ENCODE measurements around the gene CCDC149.

CCDC149 gene

DNA sequence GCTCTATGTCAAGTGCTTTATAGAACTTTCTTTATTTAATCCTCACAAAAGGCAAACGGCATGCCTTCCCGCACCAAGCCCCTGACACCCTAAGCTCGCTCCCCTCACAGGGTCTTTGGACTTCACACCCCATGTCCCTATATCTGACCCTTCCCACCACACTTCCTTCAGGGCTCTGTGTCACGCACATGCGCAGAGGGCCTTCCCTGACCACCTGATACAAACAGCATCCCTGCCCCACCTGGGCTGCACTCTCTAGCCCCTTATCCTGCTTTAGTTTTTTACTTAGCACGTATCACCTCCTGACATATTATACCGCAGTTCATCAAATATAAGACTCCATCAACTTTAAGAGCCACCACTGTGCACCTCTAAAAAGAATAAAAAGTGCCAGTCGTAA is 67.7 kb downstream of the CCDC149 start:
- H3K18ac ChIP-seq (ENCODE audit: low read length) = no peak overlapping the region
- H2AK5ac ChIP-seq (ENCODE audit: low read length) = no peak overlapping the region
- H4K12ac ChIP-seq (ENCODE audit: low read depth, low read length) = no peak overlapping the region
- no peak overlapping the region for H3K4me3 ChIP-seq (ENCODE audit: low read depth, low read length)
- no peaks in the 10 kb centered on the region for H3K79me2 ChIP-seq (ENCODE audit: control insufficient read depth, insufficient read depth, low read length, poor library complexity)
- H3K27ac ChIP-seq (ENCODE audit: low read depth, low read length) = no peak overlapping the region
- no peak overlapping the region for H2BK120ac ChIP-seq (ENCODE audit: insufficient read depth, low read length, poor library complexity)
- no CpG with 5 or more reads among the region's 8 CpGs for WGBS (ENCODE audit: extremely low coverage, insufficient coverage, insufficient read length)
- H3K9me3 ChIP-seq (ENCODE audit: insufficient read depth, low read depth, low read length) = peaks cover 3% of the 10 kb centered on the region
- no peak overlapping the region for H3K9ac ChIP-seq (ENCODE audit: low read length)
- H3K36me3 ChIP-seq (ENCODE audit: control insufficient read depth in 1 of 2, insufficient read depth in 2 of 2, low read length in 2 of 2) = no peaks in the 10 kb centered on the region
- no peak overlapping the region for H2BK12ac ChIP-seq (ENCODE audit: low read length)
- no peak overlapping the region for H4K8ac ChIP-seq (ENCODE audit: low read depth, low read length)
- no peak overlapping the region for H4K91ac ChIP-seq (ENCODE audit: low read depth, low read length)
- H3K4me2 ChIP-seq (ENCODE audit: low read length) = no peak overlapping the region
- H3K4ac ChIP-seq (ENCODE audit: low read depth, low read length) = no peak overlapping the region
- H3K4me1 ChIP-seq (ENCODE audit: control insufficient read depth in 1 of 2, insufficient read depth in 2 of 2, low read length in 2 of 2) = peaks cover under 1 to 2% of the 10 kb centered on the region in 2 experiments
- no peaks in the 10 kb centered on the region for H3K79me1 ChIP-seq (ENCODE audit: low read length)
- H3K14ac ChIP-seq (ENCODE audit: low read length) = no peak overlapping the region
- H2BK5ac ChIP-seq (ENCODE audit: low read depth, low read length, poor library complexity) = no peak overlapping the region
- no peaks in the 10 kb centered on the region for H3K27me3 ChIP-seq (ENCODE audit: insufficient read depth, low read length)
- H3K23ac ChIP-seq (ENCODE audit: low read length) = no peak overlapping the region
- DNase-seq = no peak
- H2AFZ ChIP-seq (ENCODE audit: insufficient read depth, low read length, poor library complexity) = no peak overlapping the region

DNA sequence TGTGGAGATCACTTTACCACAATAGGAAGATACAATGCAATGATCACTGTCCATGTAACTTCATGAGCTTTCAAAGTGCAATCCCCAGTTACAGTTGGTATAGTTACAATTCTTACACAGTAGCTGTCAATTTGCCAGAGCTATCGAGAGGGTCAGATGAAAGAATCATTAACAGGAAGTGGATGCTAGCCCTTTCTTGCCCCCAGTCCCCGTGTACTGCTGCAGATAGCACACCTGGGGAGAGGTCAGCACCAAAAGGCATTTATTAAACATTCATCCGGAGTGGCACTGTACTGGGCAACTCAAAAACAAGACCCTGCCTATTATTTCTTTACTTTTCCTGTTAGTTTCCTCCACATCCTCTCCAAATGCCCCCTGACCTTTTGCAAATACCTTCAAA is 69.7 kb downstream of the CCDC149 start:
- Histone ChIP-seq H3K9me3 (ENCODE audit: insufficient read depth, low read depth, low read length) (peaks cover 3% of the 10 kb centered on the region), H3K23ac (ENCODE audit: low read length) (no peak overlapping the region), H3K4me3 (ENCODE audit: low read depth, low read length) (no peak overlapping the region), H3K4ac (ENCODE audit: low read depth, low read length) (no peak overlapping the region), H2AFZ (ENCODE audit: insufficient read depth, low read length, poor library complexity) (no peak overlapping the region), H4K91ac (ENCODE audit: low read depth, low read length) (no peak overlapping the region), H4K12ac (ENCODE audit: low read depth, low read length) (no peak overlapping the region), H2AK5ac (ENCODE audit: low read length) (no peak overlapping the region), H3K9ac (ENCODE audit: low read length) (no peak overlapping the region), H3K36me3 (ENCODE audit: control insufficient read depth in 1 of 2, insufficient read depth in 2 of 2, low read length in 2 of 2) (no peaks in the 10 kb centered on the region), H2BK12ac (ENCODE audit: low read length) (no peak overlapping the region), H2BK120ac (ENCODE audit: insufficient read depth, low read length, poor library complexity) (no peak overlapping the region), H3K79me2 (ENCODE audit: control insufficient read depth, insufficient read depth, low read length, poor library complexity) (no peaks in the 10 kb centered on the region), H3K27me3 (ENCODE audit: insufficient read depth, low read length) (no peaks in the 10 kb centered on the region), H3K18ac (ENCODE audit: low read length) (no peak overlapping the region), H3K27ac (ENCODE audit: low read depth, low read length) (no peak overlapping the region), H2BK5ac (ENCODE audit: low read depth, low read length, poor library complexity) (no peak overlapping the region), H4K8ac (ENCODE audit: low read depth, low read length) (no peak overlapping the region), H3K4me2 (ENCODE audit: low read length) (no peak overlapping the region), H3K79me1 (ENCODE audit: low read length) (no peaks in the 10 kb centered on the region), H3K14ac (ENCODE audit: low read length) (no peak overlapping the region), H3K4me1 (ENCODE audit: control insufficient read depth in 1 of 2, insufficient read depth in 2 of 2, low read length in 2 of 2) (peaks cover 0 to 2% of the 10 kb centered on the region in 2 experiments)
- WGBS (ENCODE audit: extremely low coverage, insufficient coverage, insufficient read length) = no CpG with 5 or more reads among the region's 3 CpGs
- no peak for DNase-seq

DNA sequence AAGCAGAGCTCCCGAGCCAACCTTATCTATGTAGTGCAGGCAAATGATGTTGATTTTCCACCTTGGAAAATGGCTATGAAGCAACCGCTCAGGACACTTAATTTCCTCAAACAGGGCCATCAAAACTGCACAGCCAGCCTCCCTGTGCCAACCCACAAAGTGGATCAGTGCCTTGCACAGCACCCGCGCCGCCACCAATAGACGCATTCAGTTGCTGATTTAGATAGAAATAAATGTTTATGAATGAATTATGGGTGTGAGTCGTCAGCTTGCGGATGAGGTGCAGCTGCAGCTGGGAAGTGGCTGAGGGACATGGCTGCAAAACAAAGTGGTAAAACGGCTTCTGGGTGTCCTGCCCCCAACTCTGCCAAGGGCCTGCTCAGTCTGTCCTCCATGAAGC is 70.5 kb downstream of the CCDC149 start:
- no peak overlapping the region for H2BK5ac ChIP-seq (ENCODE audit: low read depth, low read length, poor library complexity)
- DNase-seq = no peak
- H3K4me2 ChIP-seq (ENCODE audit: low read length) = no peak overlapping the region
- no peak overlapping the region for H4K12ac ChIP-seq (ENCODE audit: low read depth, low read length)
- no peak overlapping the region for H3K23ac ChIP-seq (ENCODE audit: low read length)
- no CpG with 5 or more reads among the region's 9 CpGs for WGBS (ENCODE audit: extremely low coverage, insufficient coverage, insufficient read length)
- no peak overlapping the region for H3K27ac ChIP-seq (ENCODE audit: low read depth, low read length)
- H3K14ac ChIP-seq (ENCODE audit: low read length) = no peak overlapping the region
- no peak overlapping the region for H3K9ac ChIP-seq (ENCODE audit: low read length)
- H2AFZ ChIP-seq (ENCODE audit: insufficient read depth, low read length, poor library complexity) = no peak overlapping the region
- no peak overlapping the region for H2AK5ac ChIP-seq (ENCODE audit: low read length)
- no peak overlapping the region for H4K91ac ChIP-seq (ENCODE audit: low read depth, low read length)
- no peaks in the 10 kb centered on the region for H3K79me2 ChIP-seq (ENCODE audit: control insufficient read depth, insufficient read depth, low read length, poor library complexity)
- H3K27me3 ChIP-seq (ENCODE audit: insufficient read depth, low read length) = no peaks in the 10 kb centered on the region
- no peak overlapping the region for H4K8ac ChIP-seq (ENCODE audit: low read depth, low read length)
- peaks cover 0 to 2% of the 10 kb centered on the region in 2 experiments for H3K4me1 ChIP-seq (ENCODE audit: control insufficient read depth in 1 of 2, insufficient read depth in 2 of 2, low read length in 2 of 2)
- H3K18ac ChIP-seq (ENCODE audit: low read length) = no peak overlapping the region
- no peak overlapping the region for H3K4ac ChIP-seq (ENCODE audit: low read depth, low read length)
- H3K36me3 ChIP-seq (ENCODE audit: control insufficient read depth in 1 of 2, insufficient read depth in 2 of 2, low read length in 2 of 2) = no peaks in the 10 kb centered on the region
- H3K9me3 ChIP-seq (ENCODE audit: insufficient read depth, low read depth, low read length) = peaks cover 3% of the 10 kb centered on the region
- H3K4me3 ChIP-seq (ENCODE audit: low read depth, low read length) = no peak overlapping the region
- H3K79me1 ChIP-seq (ENCODE audit: low read length) = no peaks in the 10 kb centered on the region
- H2BK12ac ChIP-seq (ENCODE audit: low read length) = no peak overlapping the region
- H2BK120ac ChIP-seq (ENCODE audit: insufficient read depth, low read length, poor library complexity) = no peak overlapping the region

DNA sequence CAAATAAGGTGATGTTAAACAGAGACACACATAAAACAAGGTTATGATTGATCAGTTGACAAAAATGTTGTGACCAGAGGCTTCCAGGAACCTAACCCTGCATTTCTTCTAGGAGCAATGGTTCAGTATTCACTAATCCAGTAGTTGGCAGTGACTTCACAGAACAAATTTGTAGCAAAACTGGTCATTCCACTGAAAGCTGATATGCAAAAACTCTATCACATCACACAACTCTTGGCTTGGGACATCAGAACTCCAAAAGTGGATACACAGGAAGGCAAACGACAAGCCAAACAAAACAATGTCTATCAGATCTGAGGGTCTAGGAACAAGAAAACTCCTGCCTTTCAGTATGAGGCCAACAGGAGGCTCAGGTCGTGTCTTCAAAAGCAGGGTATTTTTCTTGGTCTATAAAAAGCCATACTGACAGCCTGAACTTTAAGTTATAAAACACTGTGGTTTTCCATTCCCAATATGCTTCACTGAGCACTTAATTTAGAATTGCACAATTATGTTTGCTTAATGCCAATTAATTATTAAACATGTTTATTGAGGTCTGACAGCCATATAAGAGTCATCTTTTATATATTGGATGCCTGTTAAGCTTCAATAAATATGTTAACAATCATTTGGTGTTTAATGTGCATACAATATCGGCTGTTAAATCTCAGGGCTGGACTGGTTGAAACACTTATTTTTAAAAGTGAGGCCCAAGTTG is 71.9 kb downstream of the CCDC149 start:
- Histone ChIP-seq H3K4me2 (ENCODE audit: low read length) (no peak overlapping the region), H2AK5ac (ENCODE audit: low read length) (no peak overlapping the region), H4K8ac (ENCODE audit: low read depth, low read length) (no peak overlapping the region), H2AFZ (ENCODE audit: insufficient read depth, low read length, poor library complexity) (no peak overlapping the region), H3K27ac (ENCODE audit: low read depth, low read length) (no peak overlapping the region), H3K36me3 (ENCODE audit: control insufficient read depth in 1 of 2, insufficient read depth in 2 of 2, low read length in 2 of 2) (no peaks in the 10 kb centered on the region), H4K91ac (ENCODE audit: low read depth, low read length) (no peak overlapping the region), H2BK120ac (ENCODE audit: insufficient read depth, low read length, poor library complexity) (no peak overlapping the region), H3K4ac (ENCODE audit: low read depth, low read length) (no peak overlapping the region), H2BK12ac (ENCODE audit: low read length) (no peak overlapping the region), H3K4me3 (ENCODE audit: low read depth, low read length) (no peak overlapping the region), H3K9ac (ENCODE audit: low read length) (no peak overlapping the region), H3K9me3 (ENCODE audit: insufficient read depth, low read depth, low read length) (peaks cover 3% of the 10 kb centered on the region), H3K79me2 (ENCODE audit: control insufficient read depth, insufficient read depth, low read length, poor library complexity) (no peaks in the 10 kb centered on the region), H3K14ac (ENCODE audit: low read length) (no peak overlapping the region), H3K23ac (ENCODE audit: low read length) (no peak overlapping the region), H4K12ac (ENCODE audit: low read depth, low read length) (no peak overlapping the region), H2BK5ac (ENCODE audit: low read depth, low read length, poor library complexity) (no peak overlapping the region), H3K4me1 (ENCODE audit: control insufficient read depth in 1 of 2, insufficient read depth in 2 of 2, low read length in 2 of 2) (peaks cover 0 to 5% of the 10 kb centered on the region in 2 experiments), H3K18ac (ENCODE audit: low read length) (no peak overlapping the region), H3K79me1 (ENCODE audit: low read length) (no peaks in the 10 kb centered on the region), H3K27me3 (ENCODE audit: insufficient read depth, low read length) (no peaks in the 10 kb centered on the region)
- no CpG with 5 or more reads among the region's 3 CpGs for WGBS (ENCODE audit: extremely low coverage, insufficient coverage, insufficient read length)
- DNase-seq = peak; percentile 61 to 91
